SK-N-SH treated with all-trans-retinoic acid at 6 μM for 48 hours (cell line): Measurements from ENCODE around the gene UVRAG.
"Not testable (repeated sequence)": the region's sequence is repeated elsewhere in the genome, so short reads cannot be mapped to it uniquely, and the experiment has no call there.

ENCODE experiments used
- ATAC-seq: fragments of 200-7000 bp; cut with Tn5 transposase; 3 replicates; pipeline ENCODE4 v1.9.1; 2020; ENCODE audit warnings: mild to moderate bottlenecking, moderate library complexity
- ARNTL ChIP-seq: fragments of 450-650 bp; formaldehyde crosslinking; IDR thresholded peaks from 2 replicates; pipeline ENCODE4 v1.5.0; 2020; ENCODE audit warnings: low read depth, mild to moderate bottlenecking, moderate library complexity, borderline replicate concordance
- BACH2 ChIP-seq: fragments of 250-450 bp; sonication (Bioruptor Pico); IDR thresholded peaks from 2 replicates; pipeline ENCODE4 v1.9.0; 2021; ENCODE audit warnings: mild to moderate bottlenecking, borderline replicate concordance
- CREB5 ChIP-seq: fragments of 250-450 bp; sonication (Bioruptor Pico); IDR thresholded peaks from 2 replicates; pipeline ENCODE4 v1.5.1; 2020; ENCODE audit warnings: low read depth, mild to moderate bottlenecking, moderate library complexity
- CSDC2 ChIP-seq: fragments of 250-450 bp; sonication (Bioruptor Pico); IDR thresholded peaks from 2 replicates; pipeline ENCODE4 v1.5.0; 2020; ENCODE audit warnings: mild to moderate bottlenecking, moderate library complexity
- CSRNP3 ChIP-seq: fragments of 250-450 bp; sonication (Bioruptor Pico); IDR thresholded peaks from 2 replicates; pipeline ENCODE4 v1.5.1; 2021; ENCODE audit warnings: mild to moderate bottlenecking, moderate library complexity
- ESRRG ChIP-seq: fragments of 250-450 bp; sonication (Bioruptor Pico); IDR thresholded peaks from 2 replicates; pipeline ENCODE4 v1.6.1; 2021; ENCODE audit warnings: mild to moderate bottlenecking
- GLIS3 ChIP-seq: fragments of 250-450 bp; sonication (Bioruptor Pico); IDR thresholded peaks from 2 replicates; pipeline ENCODE4 v1.5.0; 2020; ENCODE audit warnings: mild to moderate bottlenecking, moderate library complexity
- ISL1 ChIP-seq: fragments of 250-450 bp; sonication (Bioruptor Pico); IDR thresholded peaks from 2 replicates; pipeline ENCODE4 v2.1.2; 2022; ENCODE audit warnings: mild to moderate bottlenecking, moderate library complexity
- OSR1 ChIP-seq: fragments of 250-450 bp; sonication (Bioruptor Pico); IDR thresholded peaks from 2 replicates; pipeline ENCODE4 v1.8.0; 2022; ENCODE audit warnings: moderate library complexity, mild to moderate bottlenecking, inconsistent platforms
- POU6F1 ChIP-seq: fragments of 250-450 bp; sonication (Bioruptor Pico); IDR thresholded peaks from 2 replicates; pipeline ENCODE4 v1.8.0; 2021; ENCODE audit warnings: low read depth, mild to moderate bottlenecking, moderate library complexity, borderline replicate concordance
- PPARA ChIP-seq: fragments of 250-450 bp; sonication (Bioruptor Pico); IDR thresholded peaks from 2 replicates; pipeline ENCODE4 v1.5.0; 2020; ENCODE audit warnings: mild to moderate bottlenecking, borderline replicate concordance
- RARB ChIP-seq: fragments of 250-450 bp; sonication (Bioruptor Pico); IDR thresholded peaks from 2 replicates; pipeline ENCODE4 v1.8.0; 2021; ENCODE audit warnings: mild to moderate bottlenecking, moderate library complexity
- TCF4 ChIP-seq: fragments of 250-450 bp; sonication (Bioruptor Pico); IDR thresholded peaks from 2 replicates; pipeline ENCODE4 v1.8.0; 2021; ENCODE audit warnings: mild to moderate bottlenecking, moderate library complexity, borderline replicate concordance
- TOX ChIP-seq: fragments of 250-450 bp; sonication (Bioruptor Pico); IDR thresholded peaks from 2 replicates; pipeline ENCODE4 v1.8.0; 2021; ENCODE audit warnings: mild to moderate bottlenecking, moderate library complexity, borderline replicate concordance
- TSHZ2 ChIP-seq: fragments of 250-450 bp; sonication (Bioruptor Pico); IDR thresholded peaks from 2 replicates; pipeline ENCODE4 v1.5.0; 2020; ENCODE audit warnings: mild to moderate bottlenecking, moderate library complexity
- ZC3H10 ChIP-seq: fragments of 250-450 bp; sonication (Bioruptor Pico); IDR thresholded peaks from 2 replicates; pipeline ENCODE4 v1.5.1; 2021; ENCODE audit warnings: mild to moderate bottlenecking, moderate library complexity
- ZFP3 ChIP-seq: fragments of 250-450 bp; sonication (Bioruptor Pico); IDR thresholded peaks from 2 replicates; pipeline ENCODE4 v1.5.0; 2020; ENCODE audit warnings: mild to moderate bottlenecking, moderate library complexity
- ZFP30 ChIP-seq: fragments of 450-650 bp; formaldehyde crosslinking; IDR thresholded peaks from 2 replicates; pipeline ENCODE4 v1.5.0; 2022; ENCODE audit warnings: mild to moderate bottlenecking, moderate library complexity
- ZNF565 ChIP-seq: fragments of 450-650 bp; formaldehyde crosslinking; conservative IDR thresholded peaks from 2 replicates; pipeline ENCODE4 v1.5.0; 2020; ENCODE audit warnings: low read depth, mild to moderate bottlenecking, moderate library complexity
- ZNF70 ChIP-seq: fragments of 450-650 bp; formaldehyde crosslinking; IDR thresholded peaks from 2 replicates; pipeline ENCODE4 v1.5.0; 2020; ENCODE audit warnings: mild to moderate bottlenecking, moderate library complexity
- ZNF8 ChIP-seq: fragments of 450-650 bp; formaldehyde crosslinking; IDR thresholded peaks from 2 replicates; pipeline ENCODE4 v1.5.0; 2020; ENCODE audit warnings: mild to moderate bottlenecking, moderate library complexity

UVRAG gene

GRCh38 chr11:76056876-76057275 is 241.9 kb downstream of the UVRAG start:
- TF ChIP-seq ZFP30 (CRISPR knock-in tag) (no peak), ESRRG (no peak), ISL1 (CRISPR knock-in tag) (no peak), OSR1 (CRISPR knock-in tag) (no peak), ARNTL (CRISPR knock-in tag) (no peak), PPARA (CRISPR knock-in tag) (no peak), CSDC2 (CRISPR knock-in tag) (no peak), TOX (CRISPR knock-in tag) (no peak)
- no peak for ATAC-seq

GRCh38 chr11:76060475-76061036 is 245.5 kb downstream of the UVRAG start:
- not testable (repeated sequence) for ATAC-seq

GRCh38 chr11:76062733-76063132 is 247.7 kb downstream of the UVRAG start:
- ATAC-seq: no peak
- TF ChIP-seq ZNF70 (CRISPR knock-in tag) (no peak), PPARA (CRISPR knock-in tag) (no peak), ZNF565 (CRISPR knock-in tag) (no peak)

- TF ChIP-seq ZFP30 (CRISPR knock-in tag) (no peak), POU6F1 (CRISPR knock-in tag) (no peak), TSHZ2 (CRISPR knock-in tag) (no peak), ZNF70 (CRISPR knock-in tag) (no peak), CSRNP3 (CRISPR knock-in tag) (no peak), BACH2 (CRISPR knock-in tag) (no peak), ZNF565 (CRISPR knock-in tag) (no peak), TOX (CRISPR knock-in tag) (no peak), RARB (no peak), ZNF8 (CRISPR knock-in tag) (no peak), CREB5 (CRISPR knock-in tag) (no peak), PPARA (CRISPR knock-in tag) (no peak), ZC3H10 (CRISPR knock-in tag) (no peak), ZFP3 (CRISPR knock-in tag) (no peak), TCF4 (no peak), GLIS3 (CRISPR knock-in tag) (no peak)
- TF ChIP-seq, all 23 proteins: peak for 0
- no peak for ATAC-seq
Observed at GRCh38 chr11:76064192-76064591, 249.2 kb downstream of the UVRAG start.

GRCh38 chr11:76067099-76067498 is 252.1 kb downstream of the UVRAG start:
- ATAC-seq: 0 out of 3 replicates have a peak, but pooled peaks have one; percentile 46
- TF ChIP-seq TSHZ2 (CRISPR knock-in tag) (no peak), ISL1 (CRISPR knock-in tag) (no peak), CREB5 (CRISPR knock-in tag) (no peak), RARB (no peak), POU6F1 (CRISPR knock-in tag) (no peak), TCF4 (no peak), ZNF565 (CRISPR knock-in tag) (no peak)
